K562 (cell line): ENCODE measurements around the gene ANKRD44. TPM values are rescaled to one million over a fixed set of nuclear protein-coding genes. Genes with fewer than 3 reads are reported as not detected.

Experiments
- ATAC-seq: fragments of 200-7000 bp; cut with Tn5 transposase; 3 replicates; pipeline ENCODE4 v1.9.1; 2020; ENCODE audit warnings: moderate library complexity
- BruUV-seq: library from RNA; stranded (reverse); fragments of 400-500 nt; replicated peaks from 2 replicates; lab custom pipeline; 2021; lab: Mats Ljungman, UMichigan
- CTCF ChIA-PET: fragments of 300-600 bp; formaldehyde crosslinking; extraction: SDS; loops from one replicate; lab custom pipeline; 2021; ENCODE audit warnings: low intra/inter-chr PET ratio; lab: Yijun Ruan, JAX
- POLR2A ChIA-PET: fragments of 300-600, 350-650 bp; sonication (Branson Sonifier 250); formaldehyde crosslinking; extraction: SDS; loops from one replicate; lab custom pipeline; 2021; ENCODE audit warnings: antibody characterized with exemption, inconsistent platforms; lab: Yijun Ruan, JAX
- DNase-seq, 4 experiments: peaks; one replicate each; pipeline versions ENCODE4 v3.0.0 to v3.0.0-alpha.2; 2011 to 2018; ENCODE audit warnings: low spot score in 3 of 4, mixed read lengths in 3 of 4; ENCODE audit errors: extremely low read depth in 1 of 4
- FAIRE-seq: peaks from 2 replicates; lab custom pipeline; 2011; peaks lifted over from hg19 to GRCh38; lab: Jason Lieb, UNC
- H2AFZ ChIP-seq: 2 replicates; pipeline ENCODE4 v1.6.0; 2011; ENCODE audit warnings: low read depth, low read length, control low read depth, inconsistent platforms
- H3K27ac ChIP-seq: fragments of 200-600 bp; 3 replicates; pipeline ENCODE4 v1.8.0; 2011; ENCODE audit warnings: low read depth, mild to moderate bottlenecking, control low read depth, inconsistent platforms, low read length, moderate library complexity, mixed read lengths; ENCODE audit errors: extremely low read depth
- H3K27me3 ChIP-seq, 2 experiments: fragments of 300-600 bp in 1 of 2; 2 replicates in 1 of 2; 3 replicates in 1 of 2; pipeline versions ENCODE4 v1.6.0 to v1.8.0; 2011; ENCODE audit warnings: inconsistent platforms in 2 of 2, low read length in 2 of 2, mild to moderate bottlenecking in 1 of 2, mixed read lengths in 1 of 2, moderate library complexity in 1 of 2; ENCODE audit not compliant: control insufficient read depth in 2 of 2, insufficient read depth in 2 of 2
- H3K36me3 ChIP-seq: fragments of 300-600 bp; 3 replicates; pipeline ENCODE4 v1.8.0; 2011; ENCODE audit warnings: mild to moderate bottlenecking, low read length, inconsistent platforms; ENCODE audit not compliant: control insufficient read depth, insufficient read depth
- H3K4me1 ChIP-seq, 2 experiments: fragments of 200-600 bp in 1 of 2; replicated peaks in 1 of 2; 2 replicates in 1 of 2; 3 replicates in 1 of 2; pipeline versions ENCODE4 v1.5.1 to v1.8.0; 2011; ENCODE audit warnings: inconsistent platforms in 2 of 2, low read length in 2 of 2, mild to moderate bottlenecking in 1 of 2, mixed read lengths in 1 of 2, moderate library complexity in 1 of 2; ENCODE audit not compliant: control insufficient read depth in 2 of 2, insufficient read depth in 2 of 2
- H3K4me2 ChIP-seq: 2 replicates; pipeline ENCODE4 v1.6.1; 2011; ENCODE audit warnings: low read length, control low read depth, inconsistent platforms, mixed read lengths; ENCODE audit not compliant: insufficient read depth
- H3K4me3 ChIP-seq: fragments of 200-600 bp; sonication (generic), shearing (Covaris generic); 2 replicates; pipeline ENCODE4 v1.5.1; 2016; ENCODE audit warnings: control low read depth, inconsistent platforms
- H3K79me2 ChIP-seq: fragments of 200-600 bp; 3 replicates; pipeline ENCODE4 v1.8.0; 2011; ENCODE audit warnings: low read length, inconsistent platforms; ENCODE audit not compliant: control insufficient read depth, insufficient read depth
- H3K9ac ChIP-seq, 2 experiments: 2 replicates each; pipeline versions ENCODE4 v1.6.0 to v1.6.1; 2011; ENCODE audit warnings: low read depth in 2 of 2, low read length in 2 of 2, control low read depth in 1 of 2, inconsistent platforms in 1 of 2, mild to moderate bottlenecking in 1 of 2, mixed read lengths in 1 of 2; ENCODE audit not compliant: insufficient read depth in 1 of 2
- H3K9me1 ChIP-seq: one replicate; pipeline ENCODE4 v1.6.0; 2011; ENCODE audit warnings: inconsistent platforms, mild to moderate bottlenecking, low read length, moderate library complexity; ENCODE audit not compliant: control insufficient read depth, insufficient read depth
- H3K9me3 ChIP-seq: replicated peaks from 2 replicates; pipeline ENCODE4 v1.5.1; 2011; ENCODE audit warnings: low read depth, low read length, inconsistent platforms; ENCODE audit not compliant: control insufficient read depth, insufficient read depth
- H4K20me1 ChIP-seq: replicated peaks from 2 replicates; pipeline ENCODE4 v1.6.1; 2011; ENCODE audit warnings: low read length, inconsistent platforms, mixed read lengths; ENCODE audit not compliant: control insufficient read depth, insufficient read depth
- ATF3 ChIP-seq, 2 experiments: fragments of 450-650 bp in 1 of 2; sonication (generic) in 1 of 2; formaldehyde crosslinking in 1 of 2; IDR thresholded peaks in 1 of 2; conservative IDR thresholded peaks in 1 of 2; 2 replicates each; pipeline versions ENCODE4 v1.6.1 to v1.8.1; 2016 to 2023; ENCODE audit warnings: mild to moderate bottlenecking in 2 of 2, moderate library complexity in 2 of 2, inconsistent platforms in 1 of 2, missing genetic modification reagents in 1 of 2
- FIP1L1 ChIP-seq: fragments of 200-400 bp; formaldehyde crosslinking; IDR thresholded peaks from 2 replicates; pipeline ENCODE4 v1.6.1; 2018; ENCODE audit warnings: mild to moderate bottlenecking, low read depth, low read length; ENCODE audit not compliant: poor library complexity, severe bottlenecking
- FOXK1 ChIP-seq: sonication (generic); formaldehyde crosslinking; IDR thresholded peaks from 2 replicates; pipeline ENCODE4 v1.8.0; 2022; ENCODE audit warnings: missing genetic modification reagents, mild to moderate bottlenecking, borderline replicate concordance
- KAT7 ChIP-seq: sonication (generic); formaldehyde crosslinking; IDR thresholded peaks from 2 replicates; pipeline ENCODE4 v1.8.0; 2022; ENCODE audit warnings: missing genetic modification reagents, mild to moderate bottlenecking, borderline replicate concordance
- NR2C2 ChIP-seq, 2 experiments: fragments of 200-800 bp in 1 of 2; sonication (Bioruptor generic) in 1 of 2; sonication (generic) in 1 of 2; formaldehyde crosslinking in 1 of 2; IDR thresholded peaks; 2 replicates each; pipeline versions ENCODE4 v1.6.1 to v1.8.0; 2016 to 2022; ENCODE audit warnings: mild to moderate bottlenecking in 1 of 2, missing compliant biosample characterization in 1 of 2, missing genetic modification characterization in 1 of 2, missing genetic modification reagents in 1 of 2
- XRCC5 ChIP-seq: fragments of 200-400 bp; formaldehyde crosslinking; IDR thresholded peaks from 2 replicates; pipeline ENCODE4 v1.6.1; 2017; ENCODE audit warnings: low read depth, mild to moderate bottlenecking, low read length
- ZNF134 ChIP-seq: fragments of 250-450 bp; sonication (Bioruptor Pico); conservative IDR thresholded peaks from 2 replicates; pipeline ENCODE4 v1.4.0; 2020
- ZNF830 ChIP-seq: fragments of 250-450 bp; sonication (Bioruptor Pico); IDR thresholded peaks from 2 replicates; pipeline ENCODE4 v1.5.0; 2021; ENCODE audit warnings: mild to moderate bottlenecking
- WGBS: fragments of 100-300 bp; shearing (Covaris generic); methylation state at CpG from one replicate; pipeline ENCODE4 v1.1.6; 2016; ENCODE audit warnings: low coverage, mixed read lengths; ENCODE audit not compliant: insufficient coverage; ENCODE audit errors: missing lambda C conversion rate; 5-methylcytosine and 5-hydroxymethylcytosine counted together
- in situ Hi-C: fragments of 300-500 bp; cut with MboI; formaldehyde crosslinking; loops from 4 replicates; pipeline ENCODE4 v1.15.0; 2018; ENCODE audit warnings: inconsistent platforms, mixed read lengths
- intact Hi-C: fragments of 100-400 bp; cut with micrococcal nuclease; formaldehyde crosslinking; loops from 2 replicates; pipeline ENCODE4 v1.14.2; 2022
- polyA plus RNA-seq, 8 experiments: library from polyadenylated mRNA; depleted of rRNA in 4 of 8; stranded (reverse) in 5 of 8; unstranded in 3 of 8; fragments of >200 nt; fragmentation: Nextera tagmentation in 2 of 8; fragmentation: Illumina TruSeq in 1 of 8; extraction: Ambion mirVana in 2 of 8; extraction: Trizol in 1 of 8; gene quantifications; 2 replicates each; pipeline versions ENCODE4 v1.2.1 to v1.2.3, GENCODE V29; 2011 to 2014; ENCODE audit warnings: inconsistent platforms in 1 of 8, missing spikeins in 1 of 8
- total RNA-seq, 7 experiments: library from RNA; depleted of rRNA in 6 of 7; stranded (reverse); fragments of >200 nt in 6 of 7; fragmentation: Illumina TruSeq in 2 of 7; extraction: Trizol in 2 of 7; gene quantifications; 2 replicates each; pipeline versions ENCODE4 v1.2.1 to v1.2.3, GENCODE V29; 2011 to 2021; ENCODE audit warnings: low replicate concordance in 1 of 7

ANKRD44 gene
- total and polyA plus RNA-seq, 9 of the 15 experiments (the other 6 are each of a cell fraction or from before 2014, with no cell fraction given) = 0.03 to 0.64 (median 0.07) TPM; not detected in 3

GRCh38 chr2:196959281-196959680 is 351.3 kb downstream of the ANKRD44 start:
- Histone ChIP-seq H3K36me3 (no peaks in the 10 kb centered on the region), H3K9me3 (no peaks in the 10 kb centered on the region), H3K4me3 (no peak overlapping the region), H3K9me1 (no peaks in the 10 kb centered on the region), H3K9ac (no peak overlapping the region), H2AFZ (no peak overlapping the region), H3K27me3 (no peaks in the 10 kb centered on the region), H3K27ac (no peak overlapping the region), H3K79me2 (no peaks in the 10 kb centered on the region), H3K4me2 (no peak overlapping the region), H4K20me1 (no peaks in the 10 kb centered on the region), H3K4me1 (no peaks in the 10 kb centered on the region)
- ATAC-seq (no peak), FAIRE-seq (no peak), DNase-seq (no peak)
- POLR2A ChIA-PET = no interaction called here
- CTCF ChIA-PET = no interaction called here
- 11% methylated on average over 2 of the region's 2 CpGs for WGBS
- in situ Hi-C loops (no loop called here), intact Hi-C loops (no loop called here)
- BruUV-seq = no TSS peak
- TF ChIP-seq FOXK1 (CRISPR knock-in tag) (no peak), NR2C2 (CRISPR knock-in tag; IDR thresholded peaks at IDR 0.05) (no peak), NR2C2 (tag; IDR thresholded peaks at IDR 0.05) (no peak), FIP1L1 (no peak), ZNF134 (no peak), ZNF830 (CRISPR knock-in tag) (no peak), XRCC5 (no peak), ATF3 (IDR thresholded peaks at IDR 0.05) (no peak), ATF3 (CRISPR knock-in tag; conservative IDR thresholded peaks at IDR 0.05) (no peak), KAT7 (no peak)
